Sigmoid colon (tissue), 7 donors: ENCODE results near the gene MAP10. TPM values are rescaled to one million over a fixed set of nuclear protein-coding genes. Genes with fewer than 3 reads are reported as not detected.
"Not testable (repeated sequence)": the region's sequence is repeated elsewhere in the genome, so short reads cannot be mapped to it uniquely, and the experiment has no call there.

Experiments used
- DNase-seq: peaks from one replicate; pipeline ENCODE4 v3.0.0-alpha.2; 2019
- H3K27ac ChIP-seq, 4 donors: fragments of 200-600 bp; sonication (generic); one replicate each; pipeline ENCODE4 v1.5.1; 2016 to 2019; ENCODE audit warnings: mild to moderate bottlenecking in 1 of 4
- H3K27me3 ChIP-seq, 3 donors: fragments of 200-600 bp; sonication (generic); one replicate each; pipeline ENCODE4 v1.5.1; 2019; ENCODE audit warnings: mild to moderate bottlenecking in 1 of 3
- H3K36me3 ChIP-seq, 4 donors: fragments of 200-600 bp; sonication (generic); one replicate each; pipeline ENCODE4 v1.5.1; 2016 to 2019
- H3K4me1 ChIP-seq, 4 donors: fragments of 200-600 bp; sonication (generic); one replicate each; pipeline ENCODE4 v1.5.1; 2017 to 2019
- H3K4me3 ChIP-seq, 4 donors: fragments of 200-600 bp; sonication (generic); one replicate each; pipeline ENCODE4 v1.5.1; 2017 to 2019; ENCODE audit warnings: mild to moderate bottlenecking in 2 of 4, moderate library complexity in 1 of 4
- H3K9me3 ChIP-seq, 4 donors: fragments of 200-600 bp in 3 of 4; sonication (generic) in 3 of 4; one replicate each; pipeline versions ENCODE4 v1.5.1 to v1.6.1; 2013 to 2019
- EP300 ChIP-seq, 4 donors: sonication (generic); formaldehyde crosslinking; IDR thresholded peaks; one replicate each; pipeline ENCODE4 v1.6.1; 2017; ENCODE audit warnings: antibody characterized with exemption in 4 of 4
- POLR2A ChIP-seq, 2 donors: fragments of 450-650 bp; IDR thresholded peaks; one replicate each; pipeline ENCODE4 v1.6.1; 2016; ENCODE audit warnings: antibody characterized with exemption in 2 of 2, mild to moderate bottlenecking in 2 of 2, moderate library complexity in 2 of 2
- POLR2AphosphoS5 ChIP-seq, 4 donors: sonication (generic); formaldehyde crosslinking; IDR thresholded peaks; one replicate each; pipeline ENCODE4 v1.6.1; 2017; ENCODE audit warnings: antibody characterized with exemption in 4 of 4
- WGBS, 2 donors: extraction: QIAGEN DNeasy Blood & Tissue Kit; methylation state at CpG; one replicate each; pipeline ENCODE4 v1.1.7; 2013; 5-methylcytosine and 5-hydroxymethylcytosine counted together
- intact Hi-C: fragments of 100-400 bp; cut with DNase I; formaldehyde crosslinking; loops from one replicate; pipeline ENCODE4 v1.15.1; 2023
- polyA plus RNA-seq, 3 donors: library from polyadenylated mRNA; stranded (reverse); fragments of 200-250 nt; gene quantifications; one replicate each; pipeline ENCODE4 v1.2.3, GENCODE V29; 2013
- total RNA-seq, 4 donors: library from RNA; depleted of rRNA; stranded (reverse); fragments of >200 nt; gene quantifications; one replicate each; pipeline ENCODE4 v1.1.0, GENCODE V29; 2016
- TF ChIP-seq, protein P1 (sequence below), 4 experiments: fragments of 450-650 bp in 3 of 4; fragments of 200-600 bp in 1 of 4; IDR thresholded peaks; one replicate each; pipeline ENCODE4 v1.5.1; 2016 to 2019; ENCODE audit warnings: antibody characterized with exemption in 4 of 4, mild to moderate bottlenecking in 3 of 4, moderate library complexity in 2 of 4
- donor health status: healthy with polysubstance abuse.
- donor health status: Bipolar disorder and iron deficiency.
- donor health status: healthy.

MAP10 gene
- total and polyA plus RNA-seq, 7 donors = 0.46 to 3.3 (median 2.0) TPM

- no peaks in the 10 kb centered on the region for H3K36me3 ChIP-seq
- TF ChIP-seq POLR2AphosphoS5 (IDR thresholded peaks at IDR 0.05) (no peak), EP300 (IDR thresholded peaks at IDR 0.05) (no peak), POLR2A (IDR thresholded peaks at IDR 0.05) (no peak)
- TF ChIP-seq, protein P1, sequence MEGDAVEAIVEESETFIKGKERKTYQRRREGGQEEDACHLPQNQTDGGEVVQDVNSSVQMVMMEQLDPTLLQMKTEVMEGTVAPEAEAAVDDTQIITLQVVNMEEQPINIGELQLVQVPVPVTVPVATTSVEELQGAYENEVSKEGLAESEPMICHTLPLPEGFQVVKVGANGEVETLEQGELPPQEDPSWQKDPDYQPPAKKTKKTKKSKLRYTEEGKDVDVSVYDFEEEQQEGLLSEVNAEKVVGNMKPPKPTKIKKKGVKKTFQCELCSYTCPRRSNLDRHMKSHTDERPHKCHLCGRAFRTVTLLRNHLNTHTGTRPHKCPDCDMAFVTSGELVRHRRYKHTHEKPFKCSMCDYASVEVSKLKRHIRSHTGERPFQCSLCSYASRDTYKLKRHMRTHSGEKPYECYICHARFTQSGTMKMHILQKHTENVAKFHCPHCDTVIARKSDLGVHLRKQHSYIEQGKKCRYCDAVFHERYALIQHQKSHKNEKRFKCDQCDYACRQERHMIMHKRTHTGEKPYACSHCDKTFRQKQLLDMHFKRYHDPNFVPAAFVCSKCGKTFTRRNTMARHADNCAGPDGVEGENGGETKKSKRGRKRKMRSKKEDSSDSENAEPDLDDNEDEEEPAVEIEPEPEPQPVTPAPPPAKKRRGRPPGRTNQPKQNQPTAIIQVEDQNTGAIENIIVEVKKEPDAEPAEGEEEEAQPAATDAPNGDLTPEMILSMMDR (IDR thresholded peaks at IDR 0.05) = no peak
- intact Hi-C loops = no loop called here
- no peak overlapping the region for H3K27ac ChIP-seq
- H3K27me3 ChIP-seq = no peaks in the 10 kb centered on the region
- no peak for DNase-seq
- no peaks in the 10 kb centered on the region for H3K9me3 ChIP-seq
- H3K4me3 ChIP-seq = no peak overlapping the region
- no peaks in the 10 kb centered on the region for H3K4me1 ChIP-seq
- 66 to 79% methylated on average over 9 of the region's 9 CpGs for WGBS, 2 donors
These were observed 24.9 kb upstream of the MAP10 start for GRCh38 chr1:232780354-232780753.

DNA sequence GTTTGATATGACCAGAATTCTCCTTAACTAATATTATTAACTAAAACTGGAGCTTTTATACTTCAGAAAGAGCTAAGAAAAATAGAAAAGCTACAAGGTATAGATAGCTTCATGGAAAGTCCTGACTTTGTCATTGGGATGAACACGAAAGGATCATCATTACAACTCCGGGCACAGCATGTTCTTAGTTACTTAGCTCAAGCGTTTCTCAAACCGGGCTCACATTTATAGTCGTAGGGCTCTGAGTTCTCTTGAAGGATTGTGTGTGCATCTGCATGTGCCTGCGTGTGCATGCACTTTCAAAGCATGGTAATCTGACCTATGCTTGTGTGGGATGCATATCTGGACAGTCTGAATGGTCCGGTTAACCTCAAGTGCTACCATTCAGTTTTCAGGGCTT lies 20.4 kb upstream of the MAP10 start:
- no peaks in the 10 kb centered on the region for H3K4me1 ChIP-seq
- DNase-seq = no peak
- 87 to 95% methylated on average over 7 of the region's 7 CpGs for WGBS, 2 donors
- TF ChIP-seq POLR2A (IDR thresholded peaks at IDR 0.05) (no peak), POLR2AphosphoS5 (IDR thresholded peaks at IDR 0.05) (no peak), EP300 (IDR thresholded peaks at IDR 0.05) (no peak)
- TF ChIP-seq, protein P1 (IDR thresholded peaks at IDR 0.05) = no peak
- H3K36me3 ChIP-seq = no peaks in the 10 kb centered on the region
- no peak overlapping the region for H3K27ac ChIP-seq
- no peaks in the 10 kb centered on the region for H3K9me3 ChIP-seq
- H3K27me3 ChIP-seq = no peaks in the 10 kb centered on the region
- intact Hi-C loops = no loop called here
- H3K4me3 ChIP-seq = no peak overlapping the region

GRCh38 chr1:232785630-232786029 lies 19.6 kb upstream of the MAP10 start:
- H3K4me1 ChIP-seq, DNase-seq, H3K27ac ChIP-seq, H3K9me3 ChIP-seq, H3K36me3 ChIP-seq, H3K4me3 ChIP-seq, intact Hi-C loops, H3K27me3 ChIP-seq: not testable (repeated sequence)
- 83 to 100% methylated on average over 1 of the region's 1 CpG for WGBS, 2 donors

DNA sequence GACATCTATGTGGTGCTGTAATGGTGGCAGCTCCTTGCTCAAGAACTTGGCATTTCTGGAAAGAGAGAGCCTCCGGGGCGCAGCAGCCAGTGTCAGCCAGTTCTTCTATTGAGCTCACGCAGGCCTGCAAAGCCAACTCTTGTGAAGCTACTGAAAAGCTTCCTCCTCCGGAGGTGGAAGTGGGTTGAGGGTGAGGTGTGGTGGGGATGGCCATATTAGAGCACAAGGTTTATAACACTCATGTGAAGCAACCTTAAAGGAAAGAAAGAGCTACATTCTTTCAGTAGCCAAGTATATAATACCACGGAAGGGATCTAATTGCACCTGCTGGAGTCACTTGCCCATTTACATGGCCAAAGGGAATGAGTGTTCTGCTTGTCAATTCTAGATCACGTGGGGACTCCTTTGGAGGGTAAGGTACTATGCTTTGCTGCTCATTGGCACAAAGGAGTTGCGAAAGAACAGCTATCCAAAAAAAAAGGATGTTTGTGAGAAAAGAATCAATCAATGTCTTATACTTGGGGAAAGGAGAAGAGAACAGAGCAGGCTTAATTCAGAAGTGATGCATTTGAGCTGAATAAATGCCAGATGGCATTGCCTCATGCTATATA lies 18.3 kb upstream of the MAP10 start:
- intact Hi-C loops = no loop called here
- Histone ChIP-seq H3K27ac (no peak overlapping the region), H3K9me3 (no peaks in the 10 kb centered on the region), H3K36me3 (no peaks in the 10 kb centered on the region), H3K4me1 (no peaks in the 10 kb centered on the region), H3K27me3 (no peaks in the 10 kb centered on the region), H3K4me3 (no peak overlapping the region)
- no peak for DNase-seq
- TF ChIP-seq, protein P1 (IDR thresholded peaks at IDR 0.05) = no peak
- no peak for TF ChIP-seq POLR2A (IDR thresholded peaks at IDR 0.05)
- no peak for TF ChIP-seq POLR2AphosphoS5 (IDR thresholded peaks at IDR 0.05)
- no peak for TF ChIP-seq EP300 (IDR thresholded peaks at IDR 0.05)
- 57 to 76% methylated on average over 7 of the region's 7 CpGs for WGBS, 2 donors

DNA sequence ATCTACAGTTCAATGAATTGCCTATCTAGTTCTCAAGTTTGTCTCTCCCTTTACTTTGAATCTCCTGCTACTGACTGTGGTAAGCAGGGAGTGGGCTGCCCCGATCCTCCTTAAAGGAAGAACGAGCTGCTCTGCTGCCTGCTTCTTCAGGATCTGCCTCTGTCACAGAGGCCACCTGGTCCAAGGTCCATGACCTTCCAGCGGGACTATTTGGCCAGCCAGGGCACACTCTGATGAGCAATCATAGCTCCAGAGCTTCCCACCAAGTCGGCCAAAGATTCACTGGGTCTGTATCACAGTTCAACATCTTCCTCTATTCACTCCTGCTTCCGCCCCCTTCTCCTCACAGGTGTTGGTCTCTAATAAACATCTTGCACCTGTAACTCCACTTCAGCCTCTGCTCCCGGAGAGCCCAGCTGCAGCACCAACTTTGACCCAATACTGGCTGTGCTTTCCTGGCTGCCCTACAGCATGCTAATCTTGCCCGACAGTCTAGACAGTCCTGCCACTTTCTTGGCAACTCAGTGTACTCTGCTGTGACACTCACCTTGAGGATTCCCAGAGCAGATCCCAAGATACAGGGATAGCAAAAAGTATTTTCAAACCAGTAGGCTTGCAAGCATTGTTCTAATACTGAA lies 16.9 kb upstream of the MAP10 start:
- 44 to 78% methylated on average over 7 of the region's 7 CpGs for WGBS, 2 donors
- intact Hi-C loops = no loop called here
- no peaks in the 10 kb centered on the region for H3K27me3 ChIP-seq

DNA sequence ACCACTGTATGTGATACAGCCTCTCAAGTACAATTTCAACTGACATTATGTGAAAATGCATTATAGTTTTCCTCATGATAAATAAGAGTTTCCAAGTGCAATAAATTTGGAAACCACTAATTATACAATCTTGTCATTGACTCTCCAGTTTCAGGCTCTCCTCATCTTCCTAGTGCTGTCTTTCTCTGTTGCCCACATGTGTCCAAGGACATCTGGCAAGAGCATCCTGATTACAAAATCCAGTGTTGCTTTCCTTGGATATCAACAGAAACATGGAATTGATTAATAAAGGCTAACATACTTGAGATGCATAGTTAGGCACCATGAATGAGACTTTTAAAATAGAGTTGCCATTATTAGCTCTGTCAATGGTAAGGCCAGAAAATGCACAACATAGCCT lies 15.6 kb upstream of the MAP10 start:
- Histone ChIP-seq H3K4me3 (no peak overlapping the region), H3K4me1 (peaks cover 0 to 12% (median 0%) of the 10 kb centered on the region in 4 donors), H3K27ac (no peak overlapping the region), H3K9me3 (no peaks in the 10 kb centered on the region), H3K36me3 (no peaks in the 10 kb centered on the region), H3K27me3 (no peaks in the 10 kb centered on the region)
- no peak for TF ChIP-seq POLR2AphosphoS5 (IDR thresholded peaks at IDR 0.05)
- TF ChIP-seq EP300 (IDR thresholded peaks at IDR 0.05) = no peak
- no peak for TF ChIP-seq POLR2A (IDR thresholded peaks at IDR 0.05)
- TF ChIP-seq, protein P1 (IDR thresholded peaks at IDR 0.05) = no peak
- DNase-seq = no peak
- intact Hi-C loops = loop anchor here (5.0 kb wide), 1 partner anchor 157 kb away; the partner anchor contains the start of gene SIPA1L2

More for the DNA sequence above, 16.9 kb upstream of the MAP10 start:
- DNase-seq = no peak
- no peaks in the 10 kb centered on the region for H3K9me3 ChIP-seq
- no peak for TF ChIP-seq POLR2AphosphoS5 (IDR thresholded peaks at IDR 0.05)
- no peak overlapping the region for H3K27ac ChIP-seq
- H3K36me3 ChIP-seq = no peaks in the 10 kb centered on the region
- H3K4me1 ChIP-seq = no peaks in the 10 kb centered on the region
- H3K4me3 ChIP-seq = no peak overlapping the region
